ENCODE measurements around the gene LAG3.

Gene LAG3

GRCh38 chr12:6783828-6784227 is 11.5 kb downstream of the LAG3 start:
- no peak for TF ChIP-seq CTCF (IDR thresholded peaks at IDR 0.05; ENCODE audit: control extremely low read depth, extremely low read depth, low read depth, missing control alignments)
- CTCF ChIA-PET, result interaction anchor here (1.0 to 3.5 kb wide), 8 partner anchors 8 to 244 kb away, joined by 3 to 26 read pairs (median 6); partner anchors contain the start of genes MLF2 and PTMS
- POLR2A ChIA-PET, result no interaction called here
- no peak for DNase-seq (ENCODE audit: extremely low spot score)

GRCh38 chr12:6784296-6784695 is 12.0 kb downstream of the LAG3 start:
- ChIA-PET POLR2A (no interaction called here), CTCF (interaction anchor here (1.0 to 3.5 kb wide), 6 partner anchors 9 to 245 kb away, joined by 3 to 26 read pairs (median 8); partner anchors contain the start of genes MLF2 and PTMS)
- no peak for TF ChIP-seq CTCF (IDR thresholded peaks at IDR 0.05; ENCODE audit: control extremely low read depth, extremely low read depth, low read depth, missing control alignments)
- DNase-seq (ENCODE audit: extremely low spot score), result no peak

GRCh38 chr12:6784761-6785160 is 12.4 kb downstream of the LAG3 start:
- no peak for DNase-seq (ENCODE audit: extremely low spot score)
- TF ChIP-seq CTCF (IDR thresholded peaks at IDR 0.05; ENCODE audit: control extremely low read depth, extremely low read depth, low read depth, missing control alignments), result no peak
- ChIA-PET POLR2A (no interaction called here), CTCF (interaction anchor here (1.0 to 3.5 kb wide), 4 partner anchors 13 to 245 kb away, joined by 3 to 26 read pairs (median 6); partner anchors contain the start of genes MLF2 and PTMS)

GRCh38 chr12:6786416-6787094 is 14.2 kb downstream of the LAG3 start:
- ChIA-PET POLR2A (interaction anchor here (0.8 kb wide), 1 partner anchor 12 kb away, joined by 3 read pairs; no protein-coding TSS in a partner anchor), CTCF (interaction anchor here (0.6 to 4.5 kb wide), 5 partner anchors 7 to 32 kb away, joined by 3 to 33 read pairs (median 6); partner anchors contain the start of genes LAG3 and PTMS)
- no peak for TF ChIP-seq CTCF (IDR thresholded peaks at IDR 0.05; ENCODE audit: control extremely low read depth, extremely low read depth, low read depth, missing control alignments)
- no peak for DNase-seq (ENCODE audit: extremely low spot score)

- ChIA-PET CTCF (interaction anchor here (1.4 to 4.5 kb wide), 4 partner anchors 8 to 33 kb away, joined by 5 to 33 read pairs (median 6); partner anchors contain the start of gene PTMS), POLR2A (interaction anchor here (0.8 kb wide), 1 partner anchor 12 kb away, joined by 3 read pairs; no protein-coding TSS in a partner anchor)
- no peak for TF ChIP-seq CTCF (IDR thresholded peaks at IDR 0.05; ENCODE audit: control extremely low read depth, extremely low read depth, low read depth, missing control alignments)
- DNase-seq (ENCODE audit: extremely low spot score), result no peak
Measured at GRCh38 chr12:6787309-6787708, 15.0 kb downstream of the LAG3 start.

GRCh38 chr12:6788972-6789924 is 16.9 kb downstream of the LAG3 start, which contains the start of gene CD4:
Gene CD4 (plus strand): TSS chr12:6789528. CDS start chr12:6800139, 10,611 bp downstream.
- ChIA-PET POLR2A (interaction anchor here (0.7 kb wide), 1 partner anchor 255 kb away, joined by 3 read pairs; the partner anchor contains the start of gene GAPDH), CTCF (interaction anchor here (0.9 to 4.5 kb wide), 7 partner anchors 10 to 45 kb away, joined by 3 to 33 read pairs (median 4); partner anchors contain the start of genes MLF2 and PTMS)
- DNase-seq (ENCODE audit: extremely low spot score), result no peak
- no peak for TF ChIP-seq CTCF (IDR thresholded peaks at IDR 0.05; ENCODE audit: control extremely low read depth, extremely low read depth, low read depth, missing control alignments)
